GM12878 (cell line): ENCODE measurements around the gene SCAMP1. TPM values are rescaled to one million over a fixed set of nuclear protein-coding genes. Genes with fewer than 3 reads are reported as not detected.
A peak's percentile ranks its signal among the peaks of the same experiment; 100 is the strongest.

Experiments used
- ATAC-seq: fragments of 200-7000 bp; cut with Tn5 transposase; 3 replicates; pipeline ENCODE4 v1.9.1; 2020; ENCODE audit warnings: mild to moderate bottlenecking, moderate library complexity
- BruUV-seq: library from RNA; stranded (reverse); fragments of 400-500 nt; replicated peaks from 2 replicates; lab custom pipeline; 2021; lab: Mats Ljungman, UMichigan
- CTCF ChIA-PET: fragments of 300-600 bp; sonication (Branson Sonifier 250); formaldehyde crosslinking; extraction: SDS; loops from one replicate; lab custom pipeline; 2021; ENCODE audit warnings: inconsistent platforms; lab: Yijun Ruan, JAX
- POLR2A ChIA-PET: fragments of 350-600 bp; formaldehyde crosslinking; extraction: SDS; loops from one replicate; lab custom pipeline; 2021; ENCODE audit warnings: inconsistent platforms; lab: Charles Lee
- RAD21 ChIA-PET: fragments of 300-600 bp; sonication (Branson Sonifier 250); formaldehyde crosslinking; loops from one replicate; lab custom pipeline; 2023; ENCODE audit warnings: antibody characterized with exemption; ENCODE audit not compliant: unreplicated experiment; lab: Charles Lee
- SMC1A ChIA-PET: fragments of 300-600 bp; sonication (Branson Sonifier 250); formaldehyde crosslinking; loops from one replicate; lab custom pipeline; 2023; ENCODE audit not compliant: unreplicated experiment, uncharacterized antibody; lab: Charles Lee
- DNase-seq: peaks from one replicate; pipeline ENCODE4 v3.0.0-alpha.2; 2011; ENCODE audit warnings: low read depth, low spot score
- FAIRE-seq: peaks from 3 replicates; lab custom pipeline; 2011; peaks lifted over from hg19 to GRCh38; lab: Jason Lieb, UNC
- H2AFZ ChIP-seq: 2 replicates; pipeline ENCODE4 v1.6.0; 2011; ENCODE audit warnings: low read depth, low read length, control low read depth; ENCODE audit not compliant: control insufficient read depth
- H3K27ac ChIP-seq: 2 replicates; pipeline ENCODE4 v1.5.1; 2011; ENCODE audit warnings: control low read depth; ENCODE audit not compliant: control insufficient read depth, insufficient read depth
- H3K27me3 ChIP-seq, 2 experiments: replicated peaks in 1 of 2; 2 replicates each; pipeline versions ENCODE4 v1.6.0 to v1.6.1; 2011; ENCODE audit warnings: low read length in 1 of 2; ENCODE audit not compliant: control insufficient read depth in 2 of 2, insufficient read depth in 2 of 2
- H3K36me3 ChIP-seq, 2 experiments: 2 replicates each; pipeline ENCODE4 v1.5.1; 2011; ENCODE audit warnings: low read length in 1 of 2; ENCODE audit not compliant: control insufficient read depth in 2 of 2, insufficient read depth in 2 of 2
- H3K4me1 ChIP-seq: 2 replicates; pipeline ENCODE4 v1.6.1; 2011; ENCODE audit warnings: mild to moderate bottlenecking, low read length, moderate library complexity, mixed read lengths; ENCODE audit not compliant: control insufficient read depth, insufficient read depth
- H3K4me2 ChIP-seq: 2 replicates; pipeline ENCODE4 v1.6.0; 2011; ENCODE audit warnings: control low read depth; ENCODE audit not compliant: control insufficient read depth, insufficient read depth
- H3K4me3 ChIP-seq: fragments of 200-600 bp; sonication (generic); 2 replicates; pipeline ENCODE4 v1.5.1; 2016
- H3K79me2 ChIP-seq: 2 replicates; pipeline ENCODE4 v1.6.0; 2011; ENCODE audit warnings: low read length; ENCODE audit not compliant: control insufficient read depth, insufficient read depth
- H3K9ac ChIP-seq: 2 replicates; pipeline ENCODE4 v1.8.0; 2011; ENCODE audit warnings: low read length, control low read depth, mixed read lengths; ENCODE audit not compliant: control insufficient read depth, insufficient read depth
- H3K9me3 ChIP-seq: replicated peaks from 3 replicates; pipeline ENCODE4 v1.5.1; 2011; ENCODE audit warnings: mild to moderate bottlenecking, low read length; ENCODE audit not compliant: control insufficient read depth, insufficient read depth
- H4K20me1 ChIP-seq: 2 replicates; pipeline ENCODE4 v1.6.0; 2011; ENCODE audit not compliant: control insufficient read depth, insufficient read depth
- CTCF ChIP-seq, 3 experiments: IDR thresholded peaks in 2 of 3; conservative IDR thresholded peaks in 1 of 3; 2 replicates each; pipeline ENCODE4 v1.5.1; 2011; ENCODE audit warnings: low read depth in 3 of 3, low read length in 3 of 3, mild to moderate bottlenecking in 3 of 3, control low read depth in 2 of 3, moderate library complexity in 2 of 3, inconsistent platforms in 1 of 3, mixed read lengths in 1 of 3; ENCODE audit not compliant: control insufficient read depth in 2 of 3, insufficient read depth in 1 of 3; ENCODE audit errors: extremely low read depth in 1 of 3
- JUNB ChIP-seq: IDR thresholded peaks from 2 replicates; pipeline ENCODE4 v1.6.1; 2016; ENCODE audit warnings: antibody characterized with exemption, mild to moderate bottlenecking
- POLR2A ChIP-seq: IDR thresholded peaks from 2 replicates; pipeline ENCODE4 v1.6.1; 2011; ENCODE audit warnings: low read depth, mild to moderate bottlenecking, low read length
- STAT1 ChIP-seq: fragments of 450-650 bp; conservative IDR thresholded peaks from 2 replicates; pipeline ENCODE4 v1.6.1; 2014; ENCODE audit warnings: antibody characterized with exemption, mild to moderate bottlenecking
- WGBS: methylation state at CpG from one replicate; pipeline ENCODE4 v1.1.6; 2016; ENCODE audit warnings: low lambda C conversion rate; ENCODE audit not compliant: insufficient replicate concordance, insufficient coverage; ENCODE audit errors: missing lambda C conversion rate; 5-methylcytosine and 5-hydroxymethylcytosine counted together
- in situ Hi-C: fragments of 300-500 bp; cut with MboI; formaldehyde crosslinking; loops from 9 replicates; pipeline ENCODE4 v1.14.3; 2018; ENCODE audit warnings: mixed read lengths
- intact Hi-C: fragments of 100-400 bp; cut with micrococcal nuclease; formaldehyde crosslinking; loops from one replicate; pipeline ENCODE4 v1.14.2; 2022; ENCODE audit not compliant: unreplicated experiment
- polyA plus RNA-seq, 11 experiments: library from polyadenylated mRNA; depleted of rRNA in 4 of 11; unstranded in 6 of 11; stranded (reverse) in 5 of 11; fragments of >200 nt; fragmentation: Nextera tagmentation in 4 of 11; fragmentation: Illumina TruSeq in 1 of 11; extraction: Ambion mirVana in 4 of 11; extraction: Trizol in 1 of 11; gene quantifications; 1 replicate in 1 of 11; 2 replicates in 10 of 11; pipeline versions ENCODE4 v1.2.1 to v1.2.3, GENCODE V29; 2011 to 2016; ENCODE audit warnings: inconsistent platforms in 2 of 11, missing spikeins in 2 of 11, low read depth in 1 of 11
- total RNA-seq, 4 experiments: library from RNA; depleted of rRNA in 3 of 4; stranded (reverse); fragments of >200 nt in 3 of 4; fragmentation: Illumina TruSeq in 1 of 4; extraction: Trizol in 1 of 4; gene quantifications; 2 replicates each; pipeline versions ENCODE4 v1.2.1 to v1.2.3, GENCODE V29; 2013 to 2021

SCAMP1 gene
- total and polyA plus RNA-seq, 10 of the 15 experiments (the other 5 are each of a cell fraction or from before 2014, with no cell fraction given), result 6.4 to 27.9 (median 20.0) TPM

GRCh38 chr5:78492224-78492623, 131.8 kb downstream of the SCAMP1 start:
- Histone ChIP-seq H4K20me1 (no peaks in the 10 kb centered on the region; the same call in 1 of the 2 replicates), H3K79me2 (0 out of 2 replicates have a peak, but pooled peaks cover 3% of the 10 kb centered on the region), H3K4me1 (peaks cover 12% of the 10 kb centered on the region), H2AFZ (no peak overlapping the region), H3K27me3 (no peaks in the 10 kb centered on the region)
- CTCF ChIA-PET, result interaction anchor here (0.9 to 1.4 kb wide), 4 partner anchors 21 to 409 kb away, joined by 3 to 6 read pairs (median 3); no protein-coding TSS in a partner anchor
- in situ Hi-C loops, result no loop called here
- DNase-seq (no peak), ATAC-seq (no peak), FAIRE-seq (no peak)
- RAD21 ChIA-PET, result no interaction called here
- no TSS peak for BruUV-seq
- SMC1A ChIA-PET, result interaction anchor here (1.0 to 1.4 kb wide), 3 partner anchors 8 to 39 kb away, joined by 3 to 4 read pairs (median 4); no protein-coding TSS in a partner anchor
- 97% methylated on average over 2 of the region's 2 CpGs for WGBS
- TF ChIP-seq CTCF (IDR thresholded peaks at IDR 0.05 in 2 of 3, conservative IDR thresholded peaks at IDR 0.05 in 1 of 3; ENCODE audit: control insufficient read depth in 2 of 3, extremely low read depth in 1 of 3, insufficient read depth in 1 of 3, low read depth in 3 of 3, low read length in 3 of 3) (peak in 1 of 3 experiments; percentile 19; a peak in 1 of 6 replicates), JUNB (no peak)
- TF ChIP-seq, all 136 proteins: peak for 1
- Histone ChIP-seq H3K27ac (no peak overlapping the region), H3K36me3 (peaks cover 11 to 24% of the 10 kb centered on the region in 2 experiments; a peak in 3 of 4 replicates), H3K9ac (no peak overlapping the region), H3K4me3 (no peak overlapping the region), H3K4me2 (no peak overlapping the region), H3K9me3 (no peaks in the 10 kb centered on the region)
- intact Hi-C loops, result no loop called here
- POLR2A ChIA-PET, result no interaction called here

- Histone ChIP-seq H3K36me3 (peaks cover 11 to 22% of the 10 kb centered on the region in 2 experiments; a peak in 3 of 4 replicates), H3K27me3 (no peaks in the 10 kb centered on the region), H3K4me1 (peaks cover 16% of the 10 kb centered on the region), H3K4me2 (no peak overlapping the region), H4K20me1 (no peaks in the 10 kb centered on the region; the same call in 1 of the 2 replicates), H3K27ac (no peak overlapping the region), H3K9ac (no peak overlapping the region), H3K79me2 (0 out of 2 replicates have a peak, but pooled peaks cover 3% of the 10 kb centered on the region), H3K9me3 (no peaks in the 10 kb centered on the region), H3K4me3 (no peak overlapping the region), H2AFZ (no peak overlapping the region)
- ChIA-PET CTCF (interaction anchor here (1.0 to 1.4 kb wide), 2 partner anchors 21 to 408 kb away, joined by 3 read pairs; no protein-coding TSS in a partner anchor), RAD21 (no interaction called here), SMC1A (interaction anchor here (1.0 to 1.3 kb wide), 2 partner anchors 9 to 39 kb away, joined by 3 to 4 read pairs; no protein-coding TSS in a partner anchor), POLR2A (no interaction called here)
- WGBS, result 93% methylated on average over 7 of the region's 7 CpGs
- in situ Hi-C loops, result no loop called here
- no peak for ATAC-seq
- DNase-seq, result no peak
- TF ChIP-seq POLR2A (0 out of 2 replicates have a peak, but pooled peaks have one; percentile 37), STAT1 (no peak)
- FAIRE-seq, result no peak
- no TSS peak for BruUV-seq
- intact Hi-C loops, result no loop called here
These were observed 132.2 kb downstream of the SCAMP1 start for GRCh38 chr5:78492650-78493049.
